Measurements from ENCODE around the gene SORD. TPM values are rescaled to one million over a fixed set of nuclear protein-coding genes. Genes with fewer than 3 reads are reported as not detected.
"Not testable (repeated sequence)": the region's sequence is repeated elsewhere in the genome, so short reads cannot be mapped to it uniquely, and the experiment has no call there.

The SORD gene
- total and polyA plus RNA-seq, 7 experiments from 2014 or later: 2.7 to 7.8 (median 6.5) TPM

- H3K36me3 Mint-ChIP-seq; H3K4me3 ChIP-seq (ENCODE audit: low read length); H3K9me3 Mint-ChIP-seq; H3K36me3 ChIP-seq (ENCODE audit: control insufficient read depth in 2 of 3, insufficient read depth in 3 of 3, low read length in 3 of 3); H3K4me1 Mint-ChIP-seq; ATAC-seq; POLR2A ChIA-PET; H3K4me3 Mint-ChIP-seq; H3K27ac ChIP-seq (ENCODE audit: low read depth, low read length); DNase-seq; CTCF ChIA-PET; H3K9me3 ChIP-seq (ENCODE audit: control insufficient read depth in 2 of 3, low read length in 3 of 3); H3K27ac Mint-ChIP-seq; H3K27me3 ChIP-seq (ENCODE audit: control insufficient read depth in 2 of 2, insufficient read depth in 2 of 2, low read length in 2 of 2); H3K4me1 ChIP-seq (ENCODE audit: control insufficient read depth in 2 of 2, insufficient read depth in 2 of 2, low read length in 2 of 2): not testable (repeated sequence)
- intact Hi-C loops (cut with micrococcal nuclease): loop anchor here in 1 of 2 donors (5.0 kb wide), 1 partner anchor 90 kb away; no protein-coding TSS in a partner anchor
- peaks cover 6 to 26% (median 19%) of the 10 kb centered on the region in 5 donors for H3K27me3 Mint-ChIP-seq
Measured at GRCh38 chr15:44987711-44988110, 35.3 kb upstream of the SORD start.

GRCh38 chr15:44988184-44988869 is 34.7 kb upstream of the SORD start:
- H3K4me3 Mint-ChIP-seq; POLR2A ChIA-PET; H3K36me3 ChIP-seq (ENCODE audit: control insufficient read depth in 2 of 3, insufficient read depth in 3 of 3, low read length in 3 of 3); H3K9me3 ChIP-seq (ENCODE audit: control insufficient read depth in 2 of 3, low read length in 3 of 3); H3K4me1 Mint-ChIP-seq; ATAC-seq; H3K4me3 ChIP-seq (ENCODE audit: low read length); H3K4me1 ChIP-seq (ENCODE audit: control insufficient read depth in 2 of 2, insufficient read depth in 2 of 2, low read length in 2 of 2); H3K9me3 Mint-ChIP-seq; DNase-seq; H3K27me3 ChIP-seq (ENCODE audit: control insufficient read depth in 2 of 2, insufficient read depth in 2 of 2, low read length in 2 of 2); CTCF ChIA-PET; H3K27ac ChIP-seq (ENCODE audit: low read depth, low read length); H3K36me3 Mint-ChIP-seq; H3K27ac Mint-ChIP-seq: not testable (repeated sequence)
- H3K27me3 Mint-ChIP-seq: peaks cover 12 to 29% (median 23%) of the 10 kb centered on the region in 5 donors
- intact Hi-C loops (cut with micrococcal nuclease): loop anchor here in 1 of 2 donors (5.0 kb wide), 1 partner anchor 91 kb away; no protein-coding TSS in a partner anchor

DNA sequence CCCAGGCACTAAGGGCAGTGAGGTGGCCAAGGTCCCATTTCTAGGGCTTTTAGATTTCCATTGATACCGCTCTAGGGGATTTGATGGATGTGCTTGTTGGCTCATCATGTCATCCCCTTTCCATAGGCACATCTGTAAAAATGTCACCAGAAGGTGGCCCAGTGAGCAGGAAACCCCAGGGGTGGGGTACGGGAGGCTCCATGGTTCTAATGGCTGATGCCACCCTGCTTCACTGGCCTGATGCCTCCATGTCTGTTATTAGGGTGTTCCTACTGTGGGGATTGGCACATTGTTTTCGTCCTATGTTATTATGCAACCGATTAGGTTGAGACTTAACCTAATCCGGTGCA is 34.1 kb upstream of the SORD start:
- H3K27ac Mint-ChIP-seq; H3K9me3 Mint-ChIP-seq; ATAC-seq; H3K4me3 Mint-ChIP-seq; H3K4me1 Mint-ChIP-seq; H3K9me3 ChIP-seq (ENCODE audit: control insufficient read depth in 2 of 3, low read length in 3 of 3); POLR2A ChIA-PET; H3K4me1 ChIP-seq (ENCODE audit: control insufficient read depth in 2 of 2, insufficient read depth in 2 of 2, low read length in 2 of 2); CTCF ChIA-PET; H3K27me3 ChIP-seq (ENCODE audit: control insufficient read depth in 2 of 2, insufficient read depth in 2 of 2, low read length in 2 of 2); H3K4me3 ChIP-seq (ENCODE audit: low read length); H3K36me3 Mint-ChIP-seq; H3K36me3 ChIP-seq (ENCODE audit: control insufficient read depth in 2 of 3, insufficient read depth in 3 of 3, low read length in 3 of 3); DNase-seq; H3K27ac ChIP-seq (ENCODE audit: low read depth, low read length): not testable (repeated sequence)
- H3K27me3 Mint-ChIP-seq: peaks cover 13 to 28% (median 23%) of the 10 kb centered on the region in 5 donors
- intact Hi-C loops (cut with micrococcal nuclease): loop anchor here in 1 of 2 donors (5.0 kb wide), 1 partner anchor 92 kb away; no protein-coding TSS in a partner anchor

- CTCF ChIA-PET; H3K36me3 ChIP-seq (ENCODE audit: control insufficient read depth in 2 of 3, insufficient read depth in 3 of 3, low read length in 3 of 3); H3K27me3 ChIP-seq (ENCODE audit: control insufficient read depth in 2 of 2, insufficient read depth in 2 of 2, low read length in 2 of 2); H3K4me1 Mint-ChIP-seq; H3K27ac ChIP-seq (ENCODE audit: low read depth, low read length); H3K9me3 ChIP-seq (ENCODE audit: control insufficient read depth in 2 of 3, low read length in 3 of 3); ATAC-seq; H3K9me3 Mint-ChIP-seq; H3K4me3 ChIP-seq (ENCODE audit: low read length); H3K4me3 Mint-ChIP-seq; H3K36me3 Mint-ChIP-seq; DNase-seq; H3K27ac Mint-ChIP-seq; POLR2A ChIA-PET; intact Hi-C loops (cut with micrococcal nuclease); H3K4me1 ChIP-seq (ENCODE audit: control insufficient read depth in 2 of 2, insufficient read depth in 2 of 2, low read length in 2 of 2): not testable (repeated sequence)
- H3K27me3 Mint-ChIP-seq: peaks cover 0 to 47% (median 10%) of the 10 kb centered on the region in 5 donors
Measured at GRCh38 chr15:44997632-44998031, 25.4 kb upstream of the SORD start.

DNA sequence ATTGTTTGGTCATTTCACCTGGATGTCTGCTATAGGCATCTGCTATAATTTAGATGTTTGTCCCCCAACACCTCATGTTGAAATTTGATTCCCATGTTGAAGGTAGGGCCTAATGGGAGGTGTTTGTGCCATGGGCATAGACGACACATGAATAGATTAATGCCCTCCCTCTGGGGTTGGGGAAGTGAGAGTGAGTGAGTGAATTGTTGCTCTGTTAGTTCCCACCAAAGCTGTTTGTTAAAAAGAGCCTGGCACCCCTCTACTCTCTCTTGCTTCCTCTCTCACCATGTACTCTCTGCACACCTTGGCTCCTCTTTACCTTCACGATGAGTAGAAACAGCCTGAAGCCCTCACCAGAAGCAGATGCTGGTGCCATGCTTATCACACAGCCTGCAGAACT is 23.9 kb upstream of the SORD start:
- no peaks in the 10 kb centered on the region for H3K36me3 ChIP-seq (ENCODE audit: control insufficient read depth in 2 of 3, insufficient read depth in 3 of 3, low read length in 3 of 3)
- no peak overlapping the region for H3K4me3 Mint-ChIP-seq
- no peak overlapping the region for H3K27ac ChIP-seq (ENCODE audit: low read depth, low read length)
- no peaks in the 10 kb centered on the region for H3K9me3 Mint-ChIP-seq
- H3K4me1 ChIP-seq (ENCODE audit: control insufficient read depth in 2 of 2, insufficient read depth in 2 of 2, low read length in 2 of 2): no peaks in the 10 kb centered on the region
- ATAC-seq (no peak), DNase-seq (no peak)
- no peaks in the 10 kb centered on the region for H3K36me3 Mint-ChIP-seq
- no peaks in the 10 kb centered on the region for H3K27me3 ChIP-seq (ENCODE audit: control insufficient read depth in 2 of 2, insufficient read depth in 2 of 2, low read length in 2 of 2)
- ChIA-PET CTCF (no interaction called here), POLR2A (no interaction called here)
- H3K9me3 ChIP-seq (ENCODE audit: control insufficient read depth in 2 of 3, low read length in 3 of 3): no peaks in the 10 kb centered on the region
- intact Hi-C loops (cut with micrococcal nuclease): no loop called here
- no peaks in the 10 kb centered on the region for H3K4me1 Mint-ChIP-seq
- peaks cover 0 to 33% (median 6%) of the 10 kb centered on the region in 5 donors for H3K27me3 Mint-ChIP-seq
- no peak overlapping the region for H3K27ac Mint-ChIP-seq
- H3K4me3 ChIP-seq (ENCODE audit: low read length): no peak overlapping the region

GRCh38 chr15:45001180-45001579 is 21.8 kb upstream of the SORD start:
- H3K4me3 ChIP-seq (ENCODE audit: low read length); H3K27me3 ChIP-seq (ENCODE audit: control insufficient read depth in 2 of 2, insufficient read depth in 2 of 2, low read length in 2 of 2); H3K9me3 ChIP-seq (ENCODE audit: control insufficient read depth in 2 of 3, low read length in 3 of 3); H3K27ac ChIP-seq (ENCODE audit: low read depth, low read length); intact Hi-C loops (cut with micrococcal nuclease); H3K9me3 Mint-ChIP-seq; H3K4me1 Mint-ChIP-seq; H3K36me3 ChIP-seq (ENCODE audit: control insufficient read depth in 2 of 3, insufficient read depth in 3 of 3, low read length in 3 of 3); H3K4me1 ChIP-seq (ENCODE audit: control insufficient read depth in 2 of 2, insufficient read depth in 2 of 2, low read length in 2 of 2); POLR2A ChIA-PET; H3K27ac Mint-ChIP-seq; CTCF ChIA-PET; ATAC-seq; H3K4me3 Mint-ChIP-seq; H3K36me3 Mint-ChIP-seq; DNase-seq: not testable (repeated sequence)
- peaks cover 0 to 17% (median 0%) of the 10 kb centered on the region in 5 donors for H3K27me3 Mint-ChIP-seq

- H3K4me3 Mint-ChIP-seq: not testable (repeated sequence)
Measured at GRCh38 chr15:45003731-45004410, 19.1 kb upstream of the SORD start.

More at GRCh38 chr15:45003731-45004410, 19.1 kb upstream of the SORD start:
- H3K9me3 ChIP-seq (ENCODE audit: control insufficient read depth in 2 of 3, low read length in 3 of 3); DNase-seq; H3K27me3 ChIP-seq (ENCODE audit: control insufficient read depth in 2 of 2, insufficient read depth in 2 of 2, low read length in 2 of 2); POLR2A ChIA-PET; H3K27ac ChIP-seq (ENCODE audit: low read depth, low read length); CTCF ChIA-PET; H3K27ac Mint-ChIP-seq; intact Hi-C loops (cut with micrococcal nuclease); H3K36me3 Mint-ChIP-seq; H3K36me3 ChIP-seq (ENCODE audit: control insufficient read depth in 2 of 3, insufficient read depth in 3 of 3, low read length in 3 of 3); H3K4me1 Mint-ChIP-seq; H3K4me1 ChIP-seq (ENCODE audit: control insufficient read depth in 2 of 2, insufficient read depth in 2 of 2, low read length in 2 of 2); ATAC-seq; H3K4me3 ChIP-seq (ENCODE audit: low read length): not testable (repeated sequence)
- Mint-ChIP-seq H3K9me3 (peaks cover 0 to 17% (median 2%) of the 10 kb centered on the region in 11 donors), H3K27me3 (peaks cover 0 to 12% (median 7%) of the 10 kb centered on the region in 5 donors)
